Tibial nerve (tissue), 4 donors: ENCODE measurements around the gene MYO18B. TPM values are rescaled to one million over a fixed set of nuclear protein-coding genes. Genes with fewer than 3 reads are reported as not detected.

Source experiments
- DNase-seq, 2 donors: peaks; one replicate each; pipeline ENCODE4 v3.0.0-alpha.2; 2019; ENCODE audit warnings: low spot score in 2 of 2
- H3K27ac ChIP-seq, 4 donors: fragments of 200-600 bp; sonication (generic) in 3 of 4; one replicate each; pipeline ENCODE4 v1.5.1; 2017 to 2019; ENCODE audit warnings: mild to moderate bottlenecking in 1 of 4
- H3K27me3 ChIP-seq, 2 donors: fragments of 200-600 bp; sonication (generic) in 1 of 2; one replicate each; pipeline versions ENCODE4 v1.5.1 to v1.6.0; 2017 to 2019
- H3K36me3 ChIP-seq, 3 donors: fragments of 200-600 bp; sonication (generic); one replicate each; pipeline ENCODE4 v1.5.1; 2018 to 2019
- H3K4me1 ChIP-seq, 4 donors: fragments of 200-600 bp; sonication (generic) in 3 of 4; one replicate each; pipeline ENCODE4 v1.5.1; 2017 to 2019
- H3K4me3 ChIP-seq, 4 donors: fragments of 200-600 bp; sonication (generic) in 3 of 4; one replicate each; pipeline ENCODE4 v1.5.1; 2017 to 2019; ENCODE audit warnings: mild to moderate bottlenecking in 1 of 4, moderate library complexity in 1 of 4
- H3K9me3 ChIP-seq, 4 donors: fragments of 200-600 bp; sonication (generic) in 3 of 4; one replicate each; pipeline ENCODE4 v1.5.1; 2017 to 2019
- CTCF ChIP-seq, 5 experiments: fragments of 200-600 bp in 3 of 5; fragments of 450-650 bp in 2 of 5; sonication (generic) in 3 of 5; IDR thresholded peaks; one replicate each; pipeline ENCODE4 v1.5.1; 2016 to 2019; ENCODE audit warnings: antibody characterized with exemption in 5 of 5, mild to moderate bottlenecking in 3 of 5, moderate library complexity in 2 of 5
- EP300 ChIP-seq, 2 donors: sonication (generic); formaldehyde crosslinking; IDR thresholded peaks; one replicate each; pipeline ENCODE4 v1.6.1; 2017; ENCODE audit warnings: antibody characterized with exemption in 2 of 2, mild to moderate bottlenecking in 1 of 2
- POLR2A ChIP-seq, 2 donors: fragments of 450-650 bp; IDR thresholded peaks; one replicate each; pipeline ENCODE4 v1.6.1; 2017; ENCODE audit warnings: antibody characterized with exemption in 2 of 2, mild to moderate bottlenecking in 2 of 2, moderate library complexity in 2 of 2
- WGBS, 2 donors: methylation state at CpG; one replicate each; pipeline ENCODE4 v1.1.5; 2018; 5-methylcytosine and 5-hydroxymethylcytosine counted together
- total RNA-seq, 4 donors: library from RNA; depleted of rRNA; stranded (reverse); fragments of >200 nt; gene quantifications; one replicate each; pipeline ENCODE4 v1.1.0, GENCODE V29; 2016

The MYO18B gene
- total RNA-seq, 4 donors from 2014 or later, result under 0.01 TPM; not detected in 2

DNA sequence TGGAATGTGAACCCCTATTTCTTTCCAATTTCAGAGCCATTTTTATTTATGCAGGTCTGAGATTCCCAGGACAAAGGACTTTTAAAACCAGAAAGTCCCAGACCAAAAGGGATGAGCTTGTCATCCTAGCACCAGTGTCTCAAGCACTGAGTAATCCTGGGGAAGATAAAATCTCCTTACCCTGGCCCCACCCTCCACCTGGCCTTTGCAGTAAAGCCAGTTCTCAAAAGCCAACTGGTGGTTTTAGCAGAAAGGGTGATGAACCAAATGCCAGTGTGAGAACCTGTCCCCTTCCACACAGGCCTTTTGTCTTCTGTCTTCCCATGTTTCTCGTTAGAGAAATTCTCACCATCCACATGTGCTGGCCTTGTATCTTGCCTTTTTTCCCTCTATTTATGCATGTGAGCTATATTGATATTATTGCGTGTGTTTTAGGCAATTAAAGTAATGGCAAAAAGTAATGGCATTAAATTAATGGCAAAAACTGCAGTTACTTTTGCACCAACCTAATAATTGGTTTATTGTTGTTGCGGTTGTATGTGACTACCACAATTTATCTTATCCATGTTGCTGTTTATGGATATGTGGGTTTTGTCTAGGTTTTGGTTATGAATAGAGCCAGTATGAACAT, 191.3 kb downstream of the MYO18B start:
- no peaks in the 10 kb centered on the region for H3K4me1 ChIP-seq
- TF ChIP-seq EP300 (IDR thresholded peaks at IDR 0.05), result no peak
- no peak for TF ChIP-seq POLR2A (IDR thresholded peaks at IDR 0.05)
- TF ChIP-seq CTCF (IDR thresholded peaks at IDR 0.05), result no peak
- H3K4me3 ChIP-seq, result no peak overlapping the region
- H3K36me3 ChIP-seq, result no peaks in the 10 kb centered on the region
- H3K27me3 ChIP-seq, result peaks cover 0 to 3% of the 10 kb centered on the region in 2 donors
- DNase-seq, result no peak
- no peak overlapping the region for H3K27ac ChIP-seq
- peaks cover 0 to 11% (median 0%) of the 10 kb centered on the region in 4 donors for H3K9me3 ChIP-seq
- WGBS, 2 donors, result 78 to 80% methylated on average over 3 of the region's 3 CpGs

- H3K4me1 ChIP-seq, result no peaks in the 10 kb centered on the region
- peaks cover 0 to 11% (median 0%) of the 10 kb centered on the region in 4 donors for H3K9me3 ChIP-seq
- no peaks in the 10 kb centered on the region for H3K36me3 ChIP-seq
- no peak overlapping the region for H3K4me3 ChIP-seq
- peaks cover 0 to 6% of the 10 kb centered on the region in 2 donors for H3K27me3 ChIP-seq
- no peak overlapping the region for H3K27ac ChIP-seq
- no peak for TF ChIP-seq EP300 (IDR thresholded peaks at IDR 0.05)
- TF ChIP-seq CTCF (IDR thresholded peaks at IDR 0.05), result no peak
- no peak for TF ChIP-seq POLR2A (IDR thresholded peaks at IDR 0.05)
- no peak for DNase-seq
- 36 to 41% methylated on average over 7 of the region's 7 CpGs for WGBS, 2 donors
Observed at GRCh38 chr22:25935266-25936058, 193.5 kb downstream of the MYO18B start.

DNA sequence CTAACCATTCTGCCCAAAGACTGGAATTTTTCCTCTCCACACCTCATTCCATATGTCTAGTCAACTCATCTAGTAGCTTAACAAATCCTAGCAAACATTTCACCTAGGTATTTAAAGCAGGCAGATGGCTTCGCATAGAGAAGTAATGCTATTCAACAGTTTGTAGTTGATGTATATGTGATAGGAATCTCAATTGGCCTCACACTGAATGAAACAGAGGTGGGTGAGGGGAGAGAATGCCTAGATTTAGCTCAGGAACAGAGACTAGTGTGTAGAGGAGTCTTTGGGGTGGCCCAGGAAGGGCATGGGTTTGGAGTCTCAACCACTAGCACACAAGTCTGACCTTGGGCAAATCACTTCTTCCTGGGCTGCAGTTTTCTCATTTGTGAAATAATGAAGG, 196.2 kb downstream of the MYO18B start:
- no peak overlapping the region for H3K27ac ChIP-seq
- 68 to 74% methylated on average over 1 of the region's 1 CpG for WGBS, 2 donors
- TF ChIP-seq EP300 (IDR thresholded peaks at IDR 0.05) (no peak), POLR2A (IDR thresholded peaks at IDR 0.05) (no peak), CTCF (IDR thresholded peaks at IDR 0.05) (no peak)

GRCh38 chr22:25939384-25939783, 197.4 kb downstream of the MYO18B start:
- Histone ChIP-seq H3K27me3 (peaks cover 0 to 5% of the 10 kb centered on the region in 2 donors), H3K9me3 (peaks cover 0 to 7% (median 0%) of the 10 kb centered on the region in 4 donors), H3K4me1 (no peaks in the 10 kb centered on the region), H3K36me3 (no peaks in the 10 kb centered on the region), H3K4me3 (no peak overlapping the region), H3K27ac (no peak overlapping the region)
- no peak for DNase-seq
- WGBS, 2 donors, result 88 to 92% methylated on average over 4 of the region's 4 CpGs
- TF ChIP-seq CTCF (IDR thresholded peaks at IDR 0.05), result no peak
- TF ChIP-seq EP300 (IDR thresholded peaks at IDR 0.05), result no peak
- no peak for TF ChIP-seq POLR2A (IDR thresholded peaks at IDR 0.05)

More for the DNA sequence above, 196.2 kb downstream of the MYO18B start:
- peaks cover 0 to 9% (median 0%) of the 10 kb centered on the region in 4 donors for H3K9me3 ChIP-seq
- peaks cover 0 to 6% of the 10 kb centered on the region in 2 donors for H3K27me3 ChIP-seq
- H3K4me3 ChIP-seq, result no peak overlapping the region
- no peak for DNase-seq
- no peaks in the 10 kb centered on the region for H3K4me1 ChIP-seq
- H3K36me3 ChIP-seq, result no peaks in the 10 kb centered on the region

DNA sequence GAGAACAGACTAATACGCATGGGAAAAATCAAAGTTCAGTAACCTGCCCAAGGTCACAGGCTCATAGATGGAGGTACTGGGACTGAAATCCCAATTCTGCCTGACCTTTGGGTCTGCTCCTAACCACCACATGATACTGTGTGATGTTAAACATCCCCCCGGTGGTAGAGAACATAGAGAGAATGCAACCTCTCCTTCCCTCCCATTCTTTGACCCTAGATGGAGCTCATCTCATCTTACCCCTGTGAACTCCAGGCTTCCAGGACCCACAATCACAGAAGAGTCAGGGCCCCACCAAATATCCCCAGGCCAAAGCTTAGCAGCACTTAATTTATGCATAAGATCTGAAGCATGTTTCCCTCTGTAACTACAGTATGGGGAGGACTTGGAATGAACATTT, 198.5 kb downstream of the MYO18B start:
- no peaks in the 10 kb centered on the region for H3K4me1 ChIP-seq
- 75 to 86% methylated on average over 2 of the region's 2 CpGs for WGBS, 2 donors
- no peak overlapping the region for H3K27ac ChIP-seq
- no peak for TF ChIP-seq EP300 (IDR thresholded peaks at IDR 0.05)
- no peak for TF ChIP-seq POLR2A (IDR thresholded peaks at IDR 0.05)
- TF ChIP-seq CTCF (IDR thresholded peaks at IDR 0.05), result no peak
- no peak for DNase-seq
- H3K9me3 ChIP-seq, result peaks cover 0 to 10% (median 0%) of the 10 kb centered on the region in 4 donors
- H3K36me3 ChIP-seq, result no peaks in the 10 kb centered on the region
- no peak overlapping the region for H3K4me3 ChIP-seq
- peaks cover 0 to 3% of the 10 kb centered on the region in 2 donors for H3K27me3 ChIP-seq
